SU-DHL-6 (cell line): ENCODE measurements around the gene DGCR6L.
"Not testable (repeated sequence)": the region's sequence is repeated elsewhere in the genome, so short reads cannot be mapped to it uniquely, and the experiment has no call there.

Experiments
- H2AFZ ChIP-seq: fragments of 200-600 bp; sonication (generic); 2 replicates; pipeline ENCODE4 v1.6.1; 2014; ENCODE audit warnings: low read depth, mild to moderate bottlenecking, moderate library complexity, mixed read lengths, antibody characterized with exemption, low read length; ENCODE audit not compliant: severe bottlenecking
- H3F3A ChIP-seq: fragments of 200-600 bp; shearing (Covaris generic); 2 replicates; pipeline ENCODE4 v1.6.0; 2016; ENCODE audit warnings: antibody characterized with exemption, mild to moderate bottlenecking; ENCODE audit not compliant: insufficient read depth
- H3K27ac ChIP-seq: fragments of 200-600 bp; sonication (generic); 2 replicates; pipeline ENCODE4 v1.5.1; 2016; ENCODE audit warnings: low read depth, mild to moderate bottlenecking, low read length, moderate library complexity, mixed read lengths
- H3K27me3 ChIP-seq: fragments of 200-600 bp; sonication (generic), shearing (Covaris generic); 2 replicates; pipeline ENCODE4 v1.6.0; 2014; ENCODE audit warnings: mild to moderate bottlenecking, low read length
- H3K36me3 ChIP-seq: fragments of 200-600 bp; sonication (generic); 2 replicates; pipeline ENCODE4 v1.6.1; 2014; ENCODE audit warnings: mild to moderate bottlenecking, low read length, mixed read lengths
- H3K4me2 ChIP-seq: fragments of 300-600, 200-600 bp; shearing (Covaris generic), sonication (generic); 2 replicates; pipeline ENCODE4 v1.6.0; 2014; ENCODE audit warnings: low read length, low read depth, mild to moderate bottlenecking; ENCODE audit not compliant: poor library complexity, severe bottlenecking
- H3K4me3 ChIP-seq: fragments of 200-600 bp; sonication (generic); 2 replicates; pipeline ENCODE4 v1.5.1; 2014; ENCODE audit warnings: antibody characterized with exemption, low read length, mild to moderate bottlenecking, mixed read lengths; ENCODE audit not compliant: insufficient read depth, poor library complexity, severe bottlenecking
- H3K79me2 ChIP-seq: fragments of 200-600 bp; sonication (generic); 2 replicates; pipeline ENCODE4 v1.6.1; 2014; ENCODE audit warnings: mild to moderate bottlenecking, low read length, moderate library complexity; ENCODE audit not compliant: insufficient read depth
- H3K9ac ChIP-seq: fragments of 200-600 bp; sonication (generic); 2 replicates; pipeline ENCODE4 v1.7.0; 2014; ENCODE audit warnings: mild to moderate bottlenecking, low read length
- H3K9me2 ChIP-seq: fragments of 200-600 bp; sonication (generic); replicated peaks from 2 replicates; pipeline ENCODE4 v1.6.1; 2014; ENCODE audit warnings: low read length; ENCODE audit not compliant: insufficient read depth
- H3K9me3 ChIP-seq: fragments of 200-600 bp; sonication (generic); 2 replicates; pipeline ENCODE4 v1.6.1; 2014; ENCODE audit warnings: low read length, mixed read lengths; ENCODE audit not compliant: insufficient read depth
- H4K20me1 ChIP-seq: fragments of 200-600 bp; sonication (generic); 2 replicates; pipeline ENCODE4 v1.6.1; 2014; ENCODE audit warnings: low read depth, mild to moderate bottlenecking, antibody characterized with exemption, low read length, moderate library complexity, mixed read lengths

Gene DGCR6L

GRCh38 chr22:20360866-20361751 is 41.2 kb upstream of the DGCR6L start:
- H3K27me3 ChIP-seq, H2AFZ ChIP-seq, H3K4me3 ChIP-seq, H3K9me2 ChIP-seq, H3K27ac ChIP-seq, H3F3A ChIP-seq, H3K36me3 ChIP-seq, H4K20me1 ChIP-seq, H3K79me2 ChIP-seq, H3K9ac ChIP-seq, H3K4me2 ChIP-seq, H3K9me3 ChIP-seq: not testable (repeated sequence)

- not testable (repeated sequence) for H4K20me1 ChIP-seq, H3K9me3 ChIP-seq, H3K9me2 ChIP-seq, H3K9ac ChIP-seq, H3K4me2 ChIP-seq, H2AFZ ChIP-seq, H3K79me2 ChIP-seq, H3F3A ChIP-seq, H3K4me3 ChIP-seq, H3K27me3 ChIP-seq, H3K27ac ChIP-seq, H3K36me3 ChIP-seq
These were observed 40.4 kb upstream of the DGCR6L start for GRCh38 chr22:20360261-20360660.

- H4K20me1 ChIP-seq, H3K9me2 ChIP-seq, H3K79me2 ChIP-seq, H2AFZ ChIP-seq, H3K27ac ChIP-seq, H3K27me3 ChIP-seq, H3K9ac ChIP-seq, H3K4me2 ChIP-seq, H3K36me3 ChIP-seq, H3K4me3 ChIP-seq, H3K9me3 ChIP-seq, H3F3A ChIP-seq: not testable (repeated sequence)
These were observed 38.8 kb upstream of the DGCR6L start for GRCh38 chr22:20358503-20359239.

- not testable (repeated sequence) for H3K36me3 ChIP-seq, H2AFZ ChIP-seq, H3K4me3 ChIP-seq, H3K27ac ChIP-seq, H3K9me3 ChIP-seq, H3K9ac ChIP-seq, H4K20me1 ChIP-seq, H3F3A ChIP-seq, H3K9me2 ChIP-seq, H3K27me3 ChIP-seq, H3K4me2 ChIP-seq, H3K79me2 ChIP-seq
These were observed 38.1 kb upstream of the DGCR6L start for GRCh38 chr22:20357967-20358366.

- H3K36me3 ChIP-seq, H3K79me2 ChIP-seq, H4K20me1 ChIP-seq, H3K9ac ChIP-seq, H3K9me3 ChIP-seq, H3K27ac ChIP-seq, H2AFZ ChIP-seq, H3K4me2 ChIP-seq, H3K27me3 ChIP-seq, H3F3A ChIP-seq, H3K9me2 ChIP-seq, H3K4me3 ChIP-seq: not testable (repeated sequence)
These were observed 37.0 kb upstream of the DGCR6L start for GRCh38 chr22:20356906-20357305.

GRCh38 chr22:20355939-20356636 is 36.2 kb upstream of the DGCR6L start:
- H3F3A ChIP-seq = not testable (repeated sequence)

More at GRCh38 chr22:20355939-20356636, 36.2 kb upstream of the DGCR6L start:
- not testable (repeated sequence) for H3K27ac ChIP-seq, H3K27me3 ChIP-seq, H3K9me3 ChIP-seq, H3K9me2 ChIP-seq, H3K4me3 ChIP-seq, H2AFZ ChIP-seq, H3K4me2 ChIP-seq, H3K36me3 ChIP-seq, H4K20me1 ChIP-seq, H3K79me2 ChIP-seq, H3K9ac ChIP-seq
